Femur (tissue), 1 donor: ENCODE measurements around the gene PLIN1.

ENCODE experiments used
- DNase-seq: peaks from one replicate; pipeline ENCODE4 v3.0.0-alpha.2; 2017

Gene PLIN1

DNA sequence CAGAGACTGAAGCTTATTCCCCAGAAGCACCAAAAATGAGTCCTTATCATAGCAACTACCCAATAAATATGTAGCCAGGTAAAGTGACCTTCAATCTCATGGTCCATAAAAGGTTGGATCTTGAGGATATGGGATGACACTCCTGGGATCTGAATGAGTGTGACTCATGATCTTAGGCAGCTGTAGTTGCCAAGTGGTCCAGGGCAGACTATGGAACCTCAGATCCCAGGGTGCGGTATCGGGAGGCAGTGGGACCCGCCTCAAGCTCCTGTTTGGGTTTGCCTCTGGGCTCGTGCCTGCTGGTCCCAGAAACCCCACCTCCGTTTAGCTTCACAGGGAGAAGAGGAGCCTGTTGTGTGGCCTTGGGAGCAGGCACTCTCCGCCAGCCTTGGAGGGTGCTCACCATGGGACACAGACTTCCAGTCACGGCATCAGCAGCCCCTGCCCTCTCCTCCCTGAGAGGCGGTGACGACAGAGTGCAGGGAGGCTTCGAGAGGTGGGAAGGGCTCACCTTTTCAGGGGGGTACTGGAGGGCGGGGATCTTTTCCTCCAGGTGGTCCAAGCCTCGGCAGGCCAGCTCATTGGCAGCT, 8.1 kb downstream of the PLIN1 start:
- no peak for DNase-seq

DNA sequence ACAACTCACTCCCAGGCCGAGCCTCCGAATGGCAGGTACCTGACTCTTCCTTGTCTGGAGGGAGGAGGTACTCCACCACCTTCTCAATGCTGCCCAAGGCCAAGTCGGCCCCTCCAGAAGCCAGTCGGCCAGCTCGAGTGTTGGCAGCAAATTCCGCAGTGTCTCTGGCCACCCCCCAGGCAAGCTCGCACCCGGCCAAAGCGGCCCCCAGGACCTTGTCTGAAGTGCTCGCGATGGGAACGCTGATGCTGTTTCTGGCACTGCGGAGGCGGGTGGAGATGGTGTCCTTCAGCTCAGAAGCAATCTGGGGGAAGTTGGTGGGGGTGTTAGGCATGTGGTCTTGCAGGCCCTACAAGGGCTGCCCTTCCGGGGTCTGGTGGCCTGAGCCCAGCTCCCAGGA, 9.2 kb downstream of the PLIN1 start:
- DNase-seq = no peak

DNA sequence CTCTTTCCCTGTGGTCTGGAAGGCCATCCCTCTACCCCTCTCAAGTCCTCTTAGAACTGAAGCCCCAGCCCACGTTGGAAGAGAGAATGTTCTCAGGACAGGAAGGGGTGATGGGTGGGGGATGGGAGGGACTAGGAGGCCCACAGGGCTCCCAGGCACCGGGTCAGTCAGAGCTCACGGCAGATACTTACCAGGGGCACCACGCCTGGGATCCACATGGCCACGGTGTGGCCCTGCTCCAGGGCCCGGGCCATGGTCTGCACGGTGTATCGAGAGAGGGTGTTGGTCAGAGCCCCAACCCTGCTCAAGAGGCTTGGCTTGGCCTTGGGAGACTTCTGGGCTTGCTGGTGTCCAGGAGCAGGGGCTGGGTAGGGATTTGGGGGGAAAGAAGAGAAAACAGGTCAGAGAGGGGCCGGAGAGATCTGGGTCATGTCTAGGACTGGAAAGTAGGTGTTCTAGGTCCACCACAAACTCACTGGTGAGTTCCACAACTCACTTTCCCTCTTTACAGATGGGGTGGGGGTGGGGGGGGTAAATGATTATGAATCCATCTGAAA, 9.8 kb downstream of the PLIN1 start:
- no peak for DNase-seq

DNA sequence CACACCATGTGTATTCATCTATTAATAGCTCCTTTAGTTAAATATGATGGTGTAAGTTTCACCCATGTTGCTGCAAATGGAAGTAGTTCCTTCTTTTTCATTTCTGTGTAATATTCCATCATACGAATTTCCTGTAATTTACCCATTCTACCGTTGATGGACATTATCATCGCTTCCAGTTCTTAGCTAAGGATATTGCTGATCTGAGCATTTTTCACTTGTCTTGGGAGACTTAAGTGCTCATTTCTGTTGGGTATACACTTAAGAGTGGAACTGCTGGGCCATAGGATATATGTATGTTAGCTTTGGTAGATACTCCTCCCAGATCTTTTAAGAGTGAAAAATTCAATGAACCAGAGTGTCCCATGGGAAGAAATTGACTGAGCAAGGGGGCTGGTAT, 11.0 kb downstream of the PLIN1 start:
- DNase-seq = no peak

DNA sequence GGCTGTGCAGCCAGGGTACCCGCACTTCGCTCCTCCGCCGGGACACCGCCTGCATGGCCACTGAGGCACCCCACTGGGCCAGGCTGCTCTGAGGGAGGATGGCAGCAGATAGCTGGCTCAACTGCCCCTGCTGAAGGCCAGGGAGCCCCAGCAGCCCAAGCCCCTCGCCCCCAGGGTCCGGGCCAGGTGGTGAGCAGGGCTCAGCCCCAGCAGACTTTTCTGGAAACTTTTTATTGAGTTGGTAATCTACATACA, 11.5 kb downstream of the PLIN1 start:
- no peak for DNase-seq

DNA sequence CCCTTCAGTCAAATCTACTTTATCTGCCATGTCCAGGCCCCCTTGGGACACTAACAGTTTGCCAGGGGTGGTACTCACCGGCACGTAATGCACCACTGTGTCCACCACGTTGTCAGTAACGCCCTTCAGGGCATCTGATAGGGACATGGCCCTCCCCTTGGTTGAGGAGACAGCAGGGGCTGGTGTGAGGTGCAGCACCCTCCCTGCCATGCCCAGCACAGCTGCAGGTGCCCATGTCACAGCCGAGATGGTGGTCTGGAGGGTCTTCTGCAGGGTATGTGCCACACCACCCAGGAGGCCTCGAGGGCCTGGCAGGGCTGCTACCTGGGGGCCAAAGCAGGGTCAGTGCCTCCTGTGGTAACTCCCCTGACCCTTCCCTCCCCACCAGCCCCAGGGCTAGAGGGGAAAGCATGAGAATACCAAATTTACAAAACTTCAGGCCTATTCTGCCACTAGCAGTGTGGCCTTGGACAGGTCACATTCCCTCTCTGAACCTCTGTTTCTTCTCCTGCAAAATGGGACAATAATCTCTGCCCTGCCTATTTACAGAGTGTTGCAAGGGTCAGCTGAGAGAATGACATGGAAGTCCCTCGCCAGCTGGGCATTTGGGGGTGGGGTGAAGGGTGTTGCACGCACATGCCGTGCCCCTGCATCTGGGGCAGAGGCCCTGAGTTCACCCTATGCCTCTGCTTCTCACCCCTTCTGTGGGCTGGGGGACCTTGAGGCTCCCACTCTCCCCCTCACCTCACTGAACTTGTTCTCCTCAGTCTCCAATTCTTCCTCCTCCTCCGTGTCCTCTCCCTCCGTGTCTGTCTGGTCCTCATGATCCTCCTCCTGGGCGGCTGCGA, 12.1 kb downstream of the PLIN1 start:
- DNase-seq = peak; percentile 19

DNA sequence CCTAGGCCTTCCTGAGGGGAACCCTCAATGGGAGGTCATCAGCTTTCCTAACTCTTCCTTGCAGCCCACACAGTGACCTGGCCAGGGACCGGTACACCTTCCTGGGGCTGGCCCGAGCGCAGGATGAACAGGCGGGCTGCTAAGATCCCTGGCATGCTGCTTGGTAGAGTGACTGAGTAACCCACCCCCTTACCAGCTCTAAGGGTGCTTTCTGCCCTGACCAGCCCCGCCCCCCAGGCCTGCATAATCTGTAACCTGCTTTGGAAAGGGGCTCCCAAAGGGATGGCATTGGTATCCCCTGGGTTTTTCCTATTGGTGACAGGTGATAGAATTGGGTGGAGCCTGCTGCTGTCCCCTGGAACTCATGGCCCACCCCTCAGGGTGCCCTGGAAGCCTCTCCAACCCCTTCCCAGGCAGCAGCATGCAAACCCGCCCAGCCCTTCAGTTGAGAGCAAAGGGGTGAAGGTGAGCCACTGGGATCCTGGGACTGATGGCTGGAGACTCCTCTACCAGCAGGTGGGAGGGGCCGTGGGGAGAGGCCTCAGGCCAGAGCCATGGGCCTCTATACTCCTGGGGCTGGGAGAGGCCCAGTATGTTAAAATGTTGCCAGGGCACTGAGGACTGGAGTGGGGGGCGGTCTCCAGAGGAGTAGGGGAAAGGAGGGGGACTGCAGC, 12.8 kb downstream of the PLIN1 start:
- DNase-seq = peak; percentile 16

DNA sequence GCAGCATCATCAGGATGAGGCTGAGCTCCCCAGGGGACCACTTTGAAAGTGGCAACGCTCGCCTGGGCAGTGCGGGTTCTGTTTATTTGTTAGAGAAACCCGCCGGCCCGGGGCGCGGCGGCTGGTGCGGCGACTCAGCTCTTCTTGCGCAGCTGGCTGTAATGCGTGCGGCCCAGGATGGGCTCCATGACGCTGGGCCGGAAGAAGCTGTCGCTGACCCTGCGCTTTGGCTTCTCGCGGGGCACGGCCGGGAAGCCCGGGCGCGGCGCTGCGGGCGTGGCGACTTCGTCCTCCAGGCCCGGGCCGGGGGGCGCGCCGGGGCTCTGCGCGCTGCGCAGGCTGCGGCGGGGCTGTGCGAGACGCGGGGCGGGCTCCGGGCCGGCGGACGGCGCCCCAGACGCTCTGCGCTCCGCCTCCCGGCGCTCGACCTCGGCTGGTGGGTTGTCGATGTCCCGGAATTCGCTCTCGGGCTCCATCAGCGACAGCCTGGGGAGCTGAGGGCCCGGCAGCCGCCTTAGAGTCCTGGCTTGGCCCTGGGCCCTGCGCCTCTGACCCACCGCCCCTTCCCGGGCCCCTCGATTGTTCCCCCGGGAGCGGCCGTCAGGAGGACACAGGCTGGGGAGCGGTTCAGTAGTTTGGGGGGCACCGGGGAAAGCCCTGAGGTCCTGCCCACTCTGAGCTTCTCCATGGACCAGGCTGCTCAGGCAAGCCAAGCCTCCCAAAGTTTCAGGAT, 13.6 kb downstream of the PLIN1 start:
- peak; percentile 84 for DNase-seq

DNA sequence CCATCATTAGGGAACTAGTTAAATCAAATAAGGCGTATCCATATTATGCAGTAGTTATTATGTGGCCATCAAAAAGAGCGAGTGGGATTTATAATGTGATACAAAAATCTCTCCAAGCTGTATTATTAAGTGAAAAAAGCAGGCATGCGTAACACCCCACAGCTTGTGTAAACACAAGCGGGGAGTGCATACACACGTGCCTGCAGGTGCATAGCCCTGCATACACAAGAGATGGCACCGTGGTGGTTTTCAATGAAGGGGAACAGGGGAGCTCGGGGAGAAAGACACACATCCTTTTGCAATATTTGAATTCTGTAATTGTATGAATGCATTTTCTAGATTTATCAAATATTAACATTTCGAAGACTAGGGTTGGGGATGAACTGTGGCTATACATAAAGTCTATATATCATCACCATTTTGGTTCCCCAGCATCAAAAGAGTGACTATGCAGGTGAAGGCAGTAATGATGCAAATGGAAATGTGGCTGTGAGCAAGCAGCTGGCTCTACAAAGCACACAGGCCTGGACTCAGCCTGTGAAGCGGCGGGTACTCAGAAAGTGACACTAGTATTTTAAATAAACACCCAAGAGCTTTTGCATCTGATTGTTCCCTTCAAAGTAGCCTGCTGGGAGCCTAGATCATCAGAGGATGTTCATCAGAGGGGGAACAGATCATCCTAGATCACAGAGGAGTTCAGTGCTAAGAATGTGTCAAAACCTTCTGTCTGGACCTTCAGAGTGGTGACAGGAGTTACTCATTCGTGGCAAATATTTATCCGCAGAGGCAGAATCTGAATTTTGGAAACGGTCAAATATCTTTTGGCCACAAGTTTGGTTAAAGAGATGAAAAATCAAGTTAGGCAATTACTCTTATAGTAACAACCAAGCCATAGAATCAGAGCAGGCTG, 14.5 kb downstream of the PLIN1 start:
- DNase-seq = peak; percentile 17

DNA sequence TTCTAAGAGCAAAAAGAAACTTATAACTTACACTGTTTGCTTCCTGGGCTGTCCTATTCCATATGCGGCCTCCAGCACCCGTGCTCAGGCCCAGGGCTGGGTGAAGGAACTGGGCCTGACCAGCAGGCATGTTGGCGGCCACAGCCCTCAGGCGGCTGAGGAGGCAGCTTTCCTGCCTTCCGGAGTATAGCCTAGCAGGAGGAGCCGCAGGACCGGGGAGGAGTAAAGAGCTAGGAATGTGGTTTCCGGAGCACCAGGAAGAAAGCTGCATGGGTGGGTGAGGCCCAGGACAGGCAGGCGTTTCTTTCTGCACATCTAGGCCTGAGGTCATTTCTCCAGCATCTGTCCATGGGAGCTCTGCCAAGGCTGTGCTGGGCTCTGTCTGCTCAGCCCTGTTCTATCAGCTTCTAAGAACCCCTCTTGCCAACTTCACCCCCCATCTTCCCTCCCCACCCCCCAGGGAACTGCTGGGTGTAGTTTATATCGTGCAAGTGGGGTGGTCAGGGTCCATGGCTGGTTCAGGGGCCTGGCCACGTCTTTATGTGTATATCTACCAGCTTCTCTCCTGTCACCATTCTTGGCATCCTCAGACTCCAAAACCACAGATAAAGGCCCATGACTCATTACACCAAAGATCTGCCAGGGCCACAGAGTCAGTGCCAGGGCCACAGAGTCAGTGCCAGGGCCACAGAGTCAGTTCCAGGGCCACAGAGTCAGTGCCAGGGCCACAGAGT, 16.1 kb downstream of the PLIN1 start:
- DNase-seq = peak; percentile 85

DNA sequence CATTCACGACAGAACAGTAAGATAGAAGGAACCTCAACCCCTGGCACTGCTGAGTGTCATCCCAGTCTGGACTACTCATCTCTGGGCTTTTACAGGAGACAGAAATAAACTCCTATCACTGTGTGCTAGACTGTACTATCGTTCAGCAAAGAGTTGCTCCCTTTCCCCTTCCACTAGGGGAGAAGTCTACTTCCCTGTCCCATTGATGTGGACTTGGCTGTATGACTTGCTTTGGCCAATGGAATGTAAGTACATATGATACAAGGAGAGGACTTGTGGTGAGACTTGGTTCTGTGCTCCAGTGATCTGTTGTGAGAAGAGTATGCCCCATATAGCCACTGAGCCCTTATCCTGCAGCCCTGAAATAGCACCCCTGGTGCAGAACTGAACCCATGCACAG, 18.6 kb downstream of the PLIN1 start:
- DNase-seq = no peak

DNA sequence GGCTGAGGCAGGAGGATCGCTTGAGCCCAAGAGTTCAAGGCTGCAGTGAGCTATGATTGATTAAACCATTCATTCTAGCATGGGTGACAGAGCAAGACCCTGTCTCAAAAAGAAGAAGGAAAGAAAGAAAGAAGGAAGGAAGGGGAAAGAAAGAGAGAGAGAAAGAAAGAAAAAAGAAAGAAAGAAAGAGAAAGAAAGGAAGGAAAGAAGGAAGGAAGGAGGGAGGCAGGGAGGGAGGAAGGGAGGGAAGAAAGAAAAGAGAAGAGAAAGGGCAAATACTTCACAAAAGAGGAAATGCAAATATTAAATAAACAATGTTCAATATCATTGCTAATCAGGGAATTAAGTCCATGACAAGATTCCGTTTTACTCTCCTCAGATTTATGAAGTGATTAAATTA, 19.9 kb downstream of the PLIN1 start:
- DNase-seq = no peak

DNA sequence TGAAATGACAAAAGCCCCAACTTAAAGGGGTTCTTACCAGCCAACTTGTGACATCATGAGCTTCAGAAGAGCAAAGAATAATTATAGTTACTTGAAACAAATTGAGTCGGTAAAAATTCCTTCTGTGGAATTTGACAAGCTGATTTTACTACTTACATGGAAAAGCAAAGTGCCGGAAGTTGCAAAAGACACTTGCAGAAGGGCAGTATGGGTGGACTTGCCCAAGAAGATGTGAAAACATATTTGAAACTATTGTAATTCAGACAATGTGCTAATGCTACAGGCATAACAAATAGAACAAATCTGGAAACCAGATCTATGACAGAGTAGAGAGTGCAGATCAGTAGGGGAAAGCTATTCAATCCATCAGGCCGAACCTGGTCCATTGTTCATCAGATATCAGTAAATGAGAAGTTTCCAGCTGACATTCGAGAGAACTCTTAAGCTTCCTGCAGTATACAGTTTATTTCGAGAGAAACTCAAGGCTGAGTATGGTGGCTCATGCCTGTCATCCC, 21.4 kb downstream of the PLIN1 start:
- no peak for DNase-seq

DNA sequence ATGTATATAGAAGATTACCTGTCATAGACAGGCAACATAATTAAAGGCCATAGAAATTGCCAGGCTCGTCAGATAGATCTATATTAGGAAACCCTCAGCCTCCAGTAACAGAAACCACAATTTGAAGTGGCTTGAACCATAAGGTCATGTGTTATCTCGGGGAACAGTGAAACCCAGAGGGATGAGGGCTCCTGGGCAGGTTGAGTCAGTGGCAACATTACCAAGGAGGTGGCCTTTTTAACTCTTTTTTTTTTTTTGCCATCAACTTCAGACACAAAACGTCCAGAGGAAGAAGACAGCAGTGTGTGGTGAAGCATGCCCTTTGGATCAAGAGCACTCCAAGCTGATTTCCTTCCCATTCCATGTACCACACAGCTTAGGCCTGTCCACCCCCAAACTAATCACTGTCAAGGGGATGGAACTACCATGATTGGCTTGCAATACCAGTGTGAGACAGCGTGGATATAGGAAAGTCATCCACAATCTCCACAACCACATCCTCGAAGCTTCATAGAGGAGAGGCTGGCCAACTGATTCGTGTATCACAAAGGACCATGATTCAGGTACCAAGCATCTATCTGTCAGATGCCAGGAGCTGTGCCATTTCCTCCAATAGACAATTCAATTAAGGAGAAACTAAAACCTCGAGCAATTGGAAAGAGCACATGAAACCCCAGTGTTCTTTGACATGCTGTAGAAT, 22.9 kb downstream of the PLIN1 start:
- no peak for DNase-seq

DNA sequence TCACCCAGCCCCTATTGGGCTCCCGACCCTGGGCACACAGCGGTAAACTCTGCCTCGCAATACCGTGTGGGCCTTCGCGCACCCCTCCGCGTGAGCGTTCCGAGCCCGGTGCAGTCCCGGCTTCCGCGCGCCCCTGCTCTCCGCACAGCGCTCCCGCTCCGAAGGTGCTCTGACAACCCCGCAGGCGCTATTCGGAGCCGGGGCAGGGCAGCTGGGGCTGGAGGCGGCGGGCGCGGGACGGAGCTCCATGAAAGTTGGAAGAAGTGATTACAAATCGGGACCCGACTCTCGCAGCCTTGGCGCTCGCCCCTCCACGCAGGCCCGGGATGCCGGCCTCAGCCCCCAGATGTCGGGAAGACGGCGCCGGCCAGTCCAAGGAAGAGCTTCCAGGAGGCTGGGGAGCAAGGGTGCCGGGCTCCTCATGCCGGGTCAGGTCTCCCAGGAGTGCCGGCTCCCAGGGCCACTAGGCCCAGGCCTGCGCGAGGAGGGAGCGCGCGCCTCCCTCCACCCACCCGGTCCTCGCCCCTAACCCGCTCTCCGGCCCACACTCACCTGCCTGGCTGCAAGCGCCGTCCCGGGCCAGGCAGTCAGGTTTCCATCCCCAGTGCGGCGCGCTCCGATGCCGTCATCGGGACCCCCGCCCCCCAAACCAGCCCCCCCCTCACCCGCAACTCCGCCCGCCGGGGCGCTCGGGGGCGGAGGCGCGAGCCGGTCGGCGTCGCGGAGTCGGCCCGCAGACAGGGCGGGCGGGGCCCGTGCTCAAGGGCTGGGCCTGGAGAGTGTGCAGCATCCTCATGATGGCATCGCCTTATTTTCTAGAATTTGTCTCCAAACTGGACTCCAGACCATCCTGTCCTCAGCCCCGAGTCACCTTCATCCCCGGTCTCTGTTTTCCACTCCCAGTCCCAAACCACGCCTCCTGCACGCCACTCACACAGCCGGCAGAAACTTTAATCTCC, 24.0 kb downstream of the PLIN1 start, which contains the start of gene KIF7:
TSS of gene KIF7 (minus strand) at position 621 of the 959 bp plus-strand sequence. CDS start 2,537 bp downstream, outside the sequence.
- peak; percentile 85 for DNase-seq

DNA sequence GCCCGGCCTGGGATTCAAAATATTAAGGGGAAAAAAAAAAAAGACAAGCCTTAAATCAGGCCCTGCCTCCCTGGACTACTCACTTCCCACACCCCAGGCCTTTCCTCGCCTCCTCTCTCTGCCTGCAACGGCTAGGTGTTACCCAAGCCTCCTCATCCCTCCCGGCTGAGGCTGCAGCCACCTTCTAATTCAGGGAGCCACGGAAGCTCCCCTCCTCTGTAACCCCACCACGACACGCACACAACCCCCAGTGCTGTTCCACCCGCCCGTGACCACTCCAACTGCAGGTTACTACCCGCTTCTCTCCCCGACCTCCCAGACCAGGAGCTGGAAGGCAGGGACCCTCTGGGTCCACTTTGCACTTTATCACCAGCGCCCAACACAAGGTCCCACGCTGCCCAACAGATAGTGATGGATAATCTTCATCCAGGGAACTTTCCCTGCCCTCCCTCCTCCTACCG, 24.8 kb downstream of the PLIN1 start:
- DNase-seq = no peak

DNA sequence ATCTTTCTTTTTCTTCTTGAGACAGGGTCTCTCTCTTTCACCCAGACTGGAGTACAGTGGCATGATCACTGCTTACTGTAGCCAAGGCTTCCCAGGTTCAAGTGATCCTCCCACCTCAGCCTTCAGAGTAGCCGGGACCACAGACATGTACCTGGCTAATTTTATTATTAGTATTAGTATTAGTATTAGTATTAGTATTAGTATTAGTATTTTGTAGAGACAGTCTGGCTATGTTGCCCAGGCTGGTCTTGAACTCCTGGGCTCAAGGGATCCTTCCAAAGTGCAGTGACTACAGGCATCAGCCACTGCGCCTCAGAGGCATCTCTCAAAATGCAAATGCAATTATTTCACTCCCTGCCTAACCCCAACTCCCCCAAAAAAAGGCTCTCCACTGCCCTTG, 25.6 kb downstream of the PLIN1 start:
- DNase-seq = no peak

DNA sequence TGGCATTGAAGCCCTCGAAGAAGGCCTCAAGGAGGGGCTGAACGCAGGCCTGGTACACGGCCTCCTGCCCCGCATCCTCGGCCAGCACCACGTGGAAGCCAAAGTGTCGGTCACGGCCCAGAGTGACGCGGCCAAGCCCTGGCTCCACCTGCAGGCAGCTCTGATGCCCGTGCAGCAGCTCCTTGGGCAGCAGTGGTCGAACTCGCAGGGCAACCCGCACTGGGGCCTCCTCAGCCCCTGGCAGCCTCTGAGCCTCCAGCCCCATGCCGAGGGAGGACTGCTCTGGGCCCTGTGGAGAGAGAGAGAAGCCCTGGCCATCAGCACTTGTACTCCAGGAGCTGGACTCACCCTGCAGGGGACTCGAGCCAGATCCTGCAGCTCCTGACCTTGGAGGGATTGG, 26.5 kb downstream of the PLIN1 start:
- DNase-seq = no peak

DNA sequence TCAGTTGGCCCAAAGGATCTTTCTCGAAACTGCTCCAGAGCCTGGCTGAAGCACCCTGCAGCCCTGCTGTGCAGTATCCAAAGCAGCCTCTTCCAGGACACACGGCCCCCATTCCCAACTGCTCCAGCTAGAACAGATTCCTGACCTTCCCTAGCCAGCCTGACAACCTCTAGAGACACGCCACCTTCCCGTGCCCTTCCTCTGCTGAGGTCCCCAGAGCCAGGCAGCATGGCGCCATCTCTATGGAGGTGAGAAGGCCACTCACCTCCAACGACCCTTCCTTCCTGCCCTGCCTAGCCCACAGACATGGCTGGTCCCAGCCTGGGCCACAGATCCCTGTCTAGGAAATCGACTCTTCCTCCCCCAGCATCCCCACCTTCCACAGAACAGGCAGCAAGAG, 27.0 kb downstream of the PLIN1 start:
- no peak for DNase-seq
